ENCODE results near the gene CAPN8. TPM values are rescaled to one million over a fixed set of nuclear protein-coding genes. Genes with fewer than 3 reads are reported as not detected.

Gene CAPN8
- total RNA-seq, 1 experiment from 2014 or later: 0.54 TPM

GRCh38 chr1:223622132-223622842, 43.2 kb downstream of the CAPN8 start:
- H2AFZ ChIP-seq (ENCODE audit: low read depth, low read length, poor library complexity, severe bottlenecking): no peak overlapping the region
- intact Hi-C loops (cut with micrococcal nuclease): no loop called here
- TF ChIP-seq JUND (IDR thresholded peaks at IDR 0.05): no peak
- TF ChIP-seq POLR2AphosphoS5 (IDR thresholded peaks at IDR 0.05; ENCODE audit: low read depth, low read length): no peak
- no peak for TF ChIP-seq CBX3 (IDR thresholded peaks at IDR 0.05; ENCODE audit: low read depth)
- TF ChIP-seq CEBPB (IDR thresholded peaks at IDR 0.05; ENCODE audit: low read depth): no peak
- TF ChIP-seq ZFX (IDR thresholded peaks at IDR 0.05): no peak
- TF ChIP-seq TCF7L2 (IDR thresholded peaks at IDR 0.05; ENCODE audit: borderline replicate concordance, extremely low read depth, insufficient read depth, insufficient read length): no peak
- TF ChIP-seq EGR1 (IDR thresholded peaks at IDR 0.05; ENCODE audit: low read depth): no peak
- no peak for TF ChIP-seq SP1 (IDR thresholded peaks at IDR 0.05; ENCODE audit: low read depth)
- TF ChIP-seq, protein P1, sequence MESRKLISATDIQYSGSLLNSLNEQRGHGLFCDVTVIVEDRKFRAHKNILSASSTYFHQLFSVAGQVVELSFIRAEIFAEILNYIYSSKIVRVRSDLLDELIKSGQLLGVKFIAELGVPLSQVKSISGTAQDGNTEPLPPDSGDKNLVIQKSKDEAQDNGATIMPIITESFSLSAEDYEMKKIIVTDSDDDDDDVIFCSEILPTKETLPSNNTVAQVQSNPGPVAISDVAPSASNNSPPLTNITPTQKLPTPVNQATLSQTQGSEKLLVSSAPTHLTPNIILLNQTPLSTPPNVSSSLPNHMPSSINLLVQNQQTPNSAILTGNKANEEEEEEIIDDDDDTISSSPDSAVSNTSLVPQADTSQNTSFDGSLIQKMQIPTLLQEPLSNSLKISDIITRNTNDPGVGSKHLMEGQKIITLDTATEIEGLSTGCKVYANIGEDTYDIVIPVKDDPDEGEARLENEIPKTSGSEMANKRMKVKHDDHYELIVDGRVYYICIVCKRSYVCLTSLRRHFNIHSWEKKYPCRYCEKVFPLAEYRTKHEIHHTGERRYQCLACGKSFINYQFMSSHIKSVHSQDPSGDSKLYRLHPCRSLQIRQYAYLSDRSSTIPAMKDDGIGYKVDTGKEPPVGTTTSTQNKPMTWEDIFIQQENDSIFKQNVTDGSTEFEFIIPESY (IDR thresholded peaks at IDR 0.05; ENCODE audit: extremely low read depth, insufficient replicate concordance, low read length): no peak
- TF ChIP-seq, protein P2, sequence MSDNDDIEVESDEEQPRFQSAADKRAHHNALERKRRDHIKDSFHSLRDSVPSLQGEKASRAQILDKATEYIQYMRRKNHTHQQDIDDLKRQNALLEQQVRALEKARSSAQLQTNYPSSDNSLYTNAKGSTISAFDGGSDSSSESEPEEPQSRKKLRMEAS (IDR thresholded peaks at IDR 0.05): no peak
- TF ChIP-seq ATF3 (IDR thresholded peaks at IDR 0.05): no peak
- no peak for TF ChIP-seq EZH2 (IDR thresholded peaks at IDR 0.05)
- no peak for TF ChIP-seq SIN3A (IDR thresholded peaks at IDR 0.05; ENCODE audit: low read depth)
- TF ChIP-seq YY1 (IDR thresholded peaks at IDR 0.05; ENCODE audit: extremely low read depth, insufficient replicate concordance, low read depth, low read length): no peak
- TF ChIP-seq CTCF (IDR thresholded peaks at IDR 0.05 in 2 of 3, conservative IDR thresholded peaks at IDR 0.05 in 1 of 3; ENCODE audit: borderline replicate concordance in 1 of 3, insufficient read depth in 1 of 3, low read depth in 2 of 3, low read length in 2 of 3): no peak
- TF ChIP-seq, protein P3, sequence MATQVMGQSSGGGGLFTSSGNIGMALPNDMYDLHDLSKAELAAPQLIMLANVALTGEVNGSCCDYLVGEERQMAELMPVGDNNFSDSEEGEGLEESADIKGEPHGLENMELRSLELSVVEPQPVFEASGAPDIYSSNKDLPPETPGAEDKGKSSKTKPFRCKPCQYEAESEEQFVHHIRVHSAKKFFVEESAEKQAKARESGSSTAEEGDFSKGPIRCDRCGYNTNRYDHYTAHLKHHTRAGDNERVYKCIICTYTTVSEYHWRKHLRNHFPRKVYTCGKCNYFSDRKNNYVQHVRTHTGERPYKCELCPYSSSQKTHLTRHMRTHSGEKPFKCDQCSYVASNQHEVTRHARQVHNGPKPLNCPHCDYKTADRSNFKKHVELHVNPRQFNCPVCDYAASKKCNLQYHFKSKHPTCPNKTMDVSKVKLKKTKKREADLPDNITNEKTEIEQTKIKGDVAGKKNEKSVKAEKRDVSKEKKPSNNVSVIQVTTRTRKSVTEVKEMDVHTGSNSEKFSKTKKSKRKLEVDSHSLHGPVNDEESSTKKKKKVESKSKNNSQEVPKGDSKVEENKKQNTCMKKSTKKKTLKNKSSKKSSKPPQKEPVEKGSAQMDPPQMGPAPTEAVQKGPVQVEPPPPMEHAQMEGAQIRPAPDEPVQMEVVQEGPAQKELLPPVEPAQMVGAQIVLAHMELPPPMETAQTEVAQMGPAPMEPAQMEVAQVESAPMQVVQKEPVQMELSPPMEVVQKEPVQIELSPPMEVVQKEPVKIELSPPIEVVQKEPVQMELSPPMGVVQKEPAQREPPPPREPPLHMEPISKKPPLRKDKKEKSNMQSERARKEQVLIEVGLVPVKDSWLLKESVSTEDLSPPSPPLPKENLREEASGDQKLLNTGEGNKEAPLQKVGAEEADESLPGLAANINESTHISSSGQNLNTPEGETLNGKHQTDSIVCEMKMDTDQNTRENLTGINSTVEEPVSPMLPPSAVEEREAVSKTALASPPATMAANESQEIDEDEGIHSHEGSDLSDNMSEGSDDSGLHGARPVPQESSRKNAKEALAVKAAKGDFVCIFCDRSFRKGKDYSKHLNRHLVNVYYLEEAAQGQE (IDR thresholded peaks at IDR 0.05; ENCODE audit: low read depth): no peak
- no peak for TF ChIP-seq RAD21 (IDR thresholded peaks at IDR 0.05; ENCODE audit: low read depth)
- TF ChIP-seq SRF (IDR thresholded peaks at IDR 0.05; ENCODE audit: low read depth): no peak
- DNase-seq (ENCODE audit: low read depth, low spot score) (no peak), ATAC-seq (no peak)
- peaks cover 0 to 4% of the 10 kb centered on the region in 2 experiments; a peak in 1 of 4 replicates for H3K4me1 ChIP-seq (ENCODE audit: control insufficient read depth in 1 of 2, insufficient read depth in 2 of 2, low read length in 2 of 2)
- no peaks in the 10 kb centered on the region for H3K79me2 ChIP-seq (ENCODE audit: insufficient read depth, low read length)
- ChIA-PET CTCF (no interaction called here), RAD21 (ENCODE audit: low non-redundant PET in 1 of 2, low total read pairs in 2 of 2, uncharacterized antibody in 2 of 2, unreplicated experiment in 2 of 2) (no interaction called here), POLR2A (no interaction called here)
- H3K4me2 ChIP-seq (ENCODE audit: low read length): no peak overlapping the region
- no TSS peak for BruUV-seq (replicated peaks)
- H3K27ac ChIP-seq (ENCODE audit: low read depth, low read length): no peak overlapping the region
- no peak overlapping the region for H3K9ac ChIP-seq (ENCODE audit: low read length)
- H4K20me1 ChIP-seq (ENCODE audit: insufficient read depth): no peaks in the 10 kb centered on the region
- no peaks in the 10 kb centered on the region for H3K9me2 ChIP-seq (ENCODE audit: insufficient read depth)
- no peak overlapping the region for H3K4me3 ChIP-seq (replicated peaks in 1 of 2; ENCODE audit: low read depth in 1 of 2, low read length in 2 of 2)
- H3K36me3 ChIP-seq (ENCODE audit: control insufficient read depth in 1 of 2, insufficient read depth in 2 of 2, low read length in 2 of 2): no peaks in the 10 kb centered on the region
- no peaks in the 10 kb centered on the region for H3K27me3 ChIP-seq (ENCODE audit: insufficient read depth, low read length)
- H3K9me3 ChIP-seq (ENCODE audit: control insufficient read depth in 1 of 2, insufficient read depth in 1 of 2, low read depth in 1 of 2, low read length in 2 of 2): no peaks in the 10 kb centered on the region
